GM20000 (cell line): ENCODE data around the gene ATXN2L.
A peak's percentile ranks its signal among the peaks of the same experiment; 100 is the strongest.

Experiments used
- DNase-seq: peaks from one replicate; pipeline ENCODE4 v3.0.0; 2012; ENCODE audit warnings: low spot score
- CTCF ChIP-seq: IDR thresholded peaks from 2 replicates; pipeline ENCODE4 v1.5.1; 2012; ENCODE audit warnings: mild to moderate bottlenecking, control low read depth; ENCODE audit errors: extremely low read depth, missing control alignments

Gene ATXN2L

GRCh38 chr16:28876973-28877654 is 54.3 kb downstream of the ATXN2L start:
- peak; percentile 41 for DNase-seq
- TF ChIP-seq CTCF = no peak

GRCh38 chr16:28877655-28878000 is 54.8 kb downstream of the ATXN2L start:
- no peak for TF ChIP-seq CTCF
- no peak for DNase-seq

GRCh38 chr16:28878083-28878926 is 55.5 kb downstream of the ATXN2L start, which contains the start of gene ATP2A1:
TSS of gene ATP2A1 (plus strand) at chr16:28878488. CDS start at chr16:28878672, 184 bp downstream.
- DNase-seq = no peak
- no peak for TF ChIP-seq CTCF

GRCh38 chr16:28879261-28879840 is 56.6 kb downstream of the ATXN2L start:
- no peak for TF ChIP-seq CTCF
- DNase-seq = no peak

GRCh38 chr16:28879841-28880588 is 57.2 kb downstream of the ATXN2L start:
- no peak for TF ChIP-seq CTCF
- peak; percentile 98 for DNase-seq

GRCh38 chr16:28880589-28880915 is 57.8 kb downstream of the ATXN2L start:
- no peak for DNase-seq
- TF ChIP-seq CTCF = no peak
